Peyer's patch (tissue), 4 donors: Measurements from ENCODE around the gene ASB13. TPM values are rescaled to one million over a fixed set of nuclear protein-coding genes. Genes with fewer than 3 reads are reported as not detected.

Experiments used
- DNase-seq, 3 donors: peaks; one replicate each; pipeline ENCODE4 v3.0.0-alpha.2; 2017 to 2019
- H3K27ac ChIP-seq, 4 donors: fragments of 200-600 bp; sonication (generic); one replicate each; pipeline ENCODE4 v1.5.1; 2016 to 2019
- H3K27me3 ChIP-seq, 2 donors: fragments of 200-600 bp; sonication (generic); one replicate each; pipeline ENCODE4 v1.5.1; 2019
- H3K36me3 ChIP-seq, 3 donors: fragments of 200-600 bp; sonication (generic); one replicate each; pipeline ENCODE4 v1.5.1; 2016 to 2019
- H3K4me1 ChIP-seq, 4 donors: fragments of 200-600 bp; sonication (generic); one replicate each; pipeline ENCODE4 v1.5.1; 2016 to 2019
- H3K4me3 ChIP-seq, 4 donors: fragments of 200-600 bp; sonication (generic); 1 replicate in 3 of 4; 2 replicates in 1 of 4; pipeline ENCODE4 v1.5.1; 2016 to 2019; ENCODE audit warnings: mild to moderate bottlenecking in 1 of 4
- H3K9me3 ChIP-seq, 4 donors: fragments of 200-600 bp; sonication (generic); one replicate each; pipeline ENCODE4 v1.5.1; 2016 to 2019; ENCODE audit warnings: mild to moderate bottlenecking in 1 of 4
- CTCF ChIP-seq, 6 experiments: fragments of 450-650 bp in 4 of 6; fragments of 200-600 bp in 2 of 6; sonication (generic) in 1 of 6; IDR thresholded peaks; one replicate each; pipeline ENCODE4 v1.5.1; 2017 to 2019; ENCODE audit warnings: antibody characterized with exemption in 6 of 6, mild to moderate bottlenecking in 3 of 6, moderate library complexity in 1 of 6
- POLR2A ChIP-seq, 2 donors: fragments of 450-650 bp; IDR thresholded peaks; one replicate each; pipeline ENCODE4 v1.5.1; 2017; ENCODE audit warnings: antibody characterized with exemption in 2 of 2, mild to moderate bottlenecking in 2 of 2, moderate library complexity in 2 of 2
- small RNA-seq, 2 donors: library from RNA; depleted of rRNA; stranded (forward); fragments of <200 nt; gene quantifications; one replicate each; pipeline ENCODE3, GENCODE V24; 2016
- total RNA-seq, 4 donors: library from RNA; depleted of rRNA; stranded (reverse); fragments of >200 nt; gene quantifications; one replicate each; pipeline ENCODE4 v1.1.0, GENCODE V29; 2016

ASB13 gene
- total RNA-seq, 4 donors from 2014 or later = 28.1 to 80.9 (median 61.2) TPM

- H3K9me3 ChIP-seq = no peaks in the 10 kb centered on the region
- no peak for DNase-seq
- no peak for TF ChIP-seq CTCF (IDR thresholded peaks at IDR 0.05)
- no peak for TF ChIP-seq POLR2A (IDR thresholded peaks at IDR 0.05)
Observed at GRCh38 chr10:5592070-5592469, 74.3 kb downstream of the ASB13 start.

DNA sequence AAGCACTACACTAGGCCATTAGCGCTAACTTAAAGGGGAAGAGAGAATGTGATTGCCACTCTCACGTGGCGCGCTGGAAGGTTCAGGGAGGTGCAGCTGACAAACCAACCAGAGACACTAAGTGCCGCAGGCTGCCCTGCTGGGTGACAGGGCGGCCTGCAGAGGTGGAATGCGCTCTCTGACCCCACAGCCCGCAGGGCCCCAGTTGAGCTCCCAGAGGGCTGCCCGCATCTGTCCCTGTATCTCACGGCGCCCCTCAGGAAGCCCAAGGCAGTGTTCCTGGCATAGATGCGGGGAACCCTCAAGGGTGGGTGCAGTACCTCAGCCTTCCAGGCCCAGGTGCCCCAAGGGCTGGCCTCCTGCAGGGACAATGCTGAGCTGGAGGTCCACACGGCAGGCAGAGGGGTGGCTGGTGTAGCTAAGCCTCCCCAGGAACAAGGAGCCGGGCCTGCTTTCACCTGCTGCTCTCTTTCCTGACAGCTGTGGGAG, 75.0 kb downstream of the ASB13 start:
- no peaks in the 10 kb centered on the region for H3K36me3 ChIP-seq
- no peak for DNase-seq
- no peaks in the 10 kb centered on the region for H3K9me3 ChIP-seq
- no peak overlapping the region for H3K4me3 ChIP-seq
- TF ChIP-seq CTCF (IDR thresholded peaks at IDR 0.05) = no peak
- no peak for TF ChIP-seq POLR2A (IDR thresholded peaks at IDR 0.05)
- H3K4me1 ChIP-seq = peaks cover 0 to 6% (median 0%) of the 10 kb centered on the region in 4 donors
- H3K27ac ChIP-seq = no peak overlapping the region
- H3K27me3 ChIP-seq = no peaks in the 10 kb centered on the region

More at GRCh38 chr10:5592070-5592469, 74.3 kb downstream of the ASB13 start:
- Histone ChIP-seq H3K27ac (no peak overlapping the region), H3K4me1 (peaks cover 0 to 6% (median 0%) of the 10 kb centered on the region in 4 donors), H3K27me3 (no peaks in the 10 kb centered on the region), H3K36me3 (no peaks in the 10 kb centered on the region), H3K4me3 (no peak overlapping the region)

- H3K4me3 ChIP-seq = no peak overlapping the region
- H3K4me1 ChIP-seq = peaks cover 0 to 6% (median 0%) of the 10 kb centered on the region in 4 donors
- H3K27me3 ChIP-seq = no peaks in the 10 kb centered on the region
- DNase-seq = no peak
- no peak overlapping the region for H3K27ac ChIP-seq
- TF ChIP-seq CTCF (IDR thresholded peaks at IDR 0.05) = no peak
- no peak for TF ChIP-seq POLR2A (IDR thresholded peaks at IDR 0.05)
- H3K36me3 ChIP-seq = no peaks in the 10 kb centered on the region
- H3K9me3 ChIP-seq = no peaks in the 10 kb centered on the region
Observed at GRCh38 chr10:5590816-5591215, 75.6 kb downstream of the ASB13 start.

GRCh38 chr10:5589661-5590511, 76.5 kb downstream of the ASB13 start:
- DNase-seq = no peak
- no peak overlapping the region for H3K4me3 ChIP-seq
- no peaks in the 10 kb centered on the region for H3K9me3 ChIP-seq
- H3K27ac ChIP-seq = no peak overlapping the region
- no peak for TF ChIP-seq CTCF (IDR thresholded peaks at IDR 0.05)
- TF ChIP-seq POLR2A (IDR thresholded peaks at IDR 0.05) = no peak
- H3K4me1 ChIP-seq = peaks cover 0 to 6% (median 0%) of the 10 kb centered on the region in 4 donors
- H3K27me3 ChIP-seq = no peaks in the 10 kb centered on the region
- H3K36me3 ChIP-seq = no peaks in the 10 kb centered on the region

- Histone ChIP-seq H3K9me3 (no peaks in the 10 kb centered on the region), H3K4me3 (no peak overlapping the region), H3K36me3 (no peaks in the 10 kb centered on the region), H3K27ac (no peak overlapping the region), H3K27me3 (no peaks in the 10 kb centered on the region), H3K4me1 (peaks cover 0 to 6% (median 0%) of the 10 kb centered on the region in 4 donors)
- DNase-seq = no peak
- TF ChIP-seq POLR2A (IDR thresholded peaks at IDR 0.05) = no peak
- TF ChIP-seq CTCF (IDR thresholded peaks at IDR 0.05) = no peak
Observed at GRCh38 chr10:5589011-5589660, 77.3 kb downstream of the ASB13 start.

Small RNA genes lying within 50 kb of the gene (small RNA-seq; reads per million reads assigned to genes)
- 0 reads per million in 2 donors for gene AL365356.2
- 0 reads per million in 2 donors for gene RN7SL445P

Other genes with a start within 250 kb of the ASB13 start
- not detected for gene CALML5, start 167.0 kb downstream of the ASB13 start, total RNA-seq
- not detected for gene CALML3, start 141.6 kb downstream of the ASB13 start, total RNA-seq
- gene TASOR2, start 18.2 kb upstream of the ASB13 start, total RNA-seq = 100 to 1,000 TPM in 1 of 4 donors, 10 to 100 TPM in 3; 52.8 to 160 (median 80.7) TPM
- gene GDI2, start 146.8 kb upstream of the ASB13 start, total RNA-seq = 100 to 1,000 TPM; 182 to 326 (median 260) TPM
- 10 to 100 TPM in 3 of 4 donors, 1 to 10 TPM in 1; 5.3 to 15.3 (median 11.9) TPM for gene ANKRD16, start 223.3 kb upstream of the ASB13 start, total RNA-seq
- gene FBH1, start 223.6 kb upstream of the ASB13 start, total RNA-seq = 100 to 1,000 TPM; 101 to 169 (median 138) TPM